Peyer's patch (tissue), 4 donors: ENCODE measurements around the gene IMMP2L.

Experiments
- POLR2A ChIP-seq, 2 donors: fragments of 450-650 bp; IDR thresholded peaks; one replicate each; pipeline ENCODE4 v1.5.1; 2017; ENCODE audit warnings: antibody characterized with exemption in 2 of 2, mild to moderate bottlenecking in 2 of 2, moderate library complexity in 2 of 2
- TF ChIP-seq, protein P1 (sequence below), 6 experiments: fragments of 450-650 bp in 4 of 6; fragments of 200-600 bp in 2 of 6; sonication (generic) in 1 of 6; IDR thresholded peaks; one replicate each; pipeline ENCODE4 v1.5.1; 2017 to 2019; ENCODE audit warnings: antibody characterized with exemption in 6 of 6, mild to moderate bottlenecking in 3 of 6, moderate library complexity in 1 of 6

DNA sequence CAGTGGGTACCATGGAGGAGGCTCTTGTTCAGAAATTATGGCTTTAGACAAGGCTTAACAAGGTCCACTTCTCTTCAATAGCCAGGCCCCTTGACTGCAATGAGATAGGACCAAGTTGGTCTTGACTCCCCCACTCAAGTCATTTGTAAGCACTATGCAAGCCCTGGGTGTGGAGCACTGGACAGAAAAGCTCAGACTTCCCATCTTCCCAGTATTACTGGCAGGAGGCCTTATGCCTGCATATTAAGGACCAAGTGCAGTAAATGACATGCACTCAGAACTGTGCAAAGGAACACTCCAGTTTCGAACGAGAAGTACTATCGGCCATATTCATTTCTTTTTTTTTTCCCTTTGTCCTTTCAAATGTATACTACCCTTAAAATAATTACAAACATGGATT lies 789.7 kb downstream of the IMMP2L start:
- TF ChIP-seq, protein P1, sequence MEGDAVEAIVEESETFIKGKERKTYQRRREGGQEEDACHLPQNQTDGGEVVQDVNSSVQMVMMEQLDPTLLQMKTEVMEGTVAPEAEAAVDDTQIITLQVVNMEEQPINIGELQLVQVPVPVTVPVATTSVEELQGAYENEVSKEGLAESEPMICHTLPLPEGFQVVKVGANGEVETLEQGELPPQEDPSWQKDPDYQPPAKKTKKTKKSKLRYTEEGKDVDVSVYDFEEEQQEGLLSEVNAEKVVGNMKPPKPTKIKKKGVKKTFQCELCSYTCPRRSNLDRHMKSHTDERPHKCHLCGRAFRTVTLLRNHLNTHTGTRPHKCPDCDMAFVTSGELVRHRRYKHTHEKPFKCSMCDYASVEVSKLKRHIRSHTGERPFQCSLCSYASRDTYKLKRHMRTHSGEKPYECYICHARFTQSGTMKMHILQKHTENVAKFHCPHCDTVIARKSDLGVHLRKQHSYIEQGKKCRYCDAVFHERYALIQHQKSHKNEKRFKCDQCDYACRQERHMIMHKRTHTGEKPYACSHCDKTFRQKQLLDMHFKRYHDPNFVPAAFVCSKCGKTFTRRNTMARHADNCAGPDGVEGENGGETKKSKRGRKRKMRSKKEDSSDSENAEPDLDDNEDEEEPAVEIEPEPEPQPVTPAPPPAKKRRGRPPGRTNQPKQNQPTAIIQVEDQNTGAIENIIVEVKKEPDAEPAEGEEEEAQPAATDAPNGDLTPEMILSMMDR (IDR thresholded peaks at IDR 0.05): no peak
- no peak for TF ChIP-seq POLR2A (IDR thresholded peaks at IDR 0.05)
